GM13977 (cell line): ENCODE results near the gene AKAP13.
"Not testable (repeated sequence)": the region's sequence is repeated elsewhere in the genome, so short reads cannot be mapped to it uniquely, and the experiment has no call there.

Experiments used
- DNase-seq: peaks from one replicate; pipeline ENCODE4 v3.0.0; 2012; ENCODE audit warnings: low spot score
- CTCF ChIP-seq: IDR thresholded peaks from 2 replicates; pipeline ENCODE4 v1.5.1; 2012; ENCODE audit warnings: mild to moderate bottlenecking, control low read depth; ENCODE audit not compliant: insufficient read depth; ENCODE audit errors: extremely low read depth, missing control alignments
- in situ Hi-C: fragments of 300-500 bp; cut with MboI; formaldehyde crosslinking; loops from one replicate; pipeline ENCODE4 v1.12.0; 2022; ENCODE audit warnings: low sequenced_read_pairs, low pct_unique_long_range_greater_than_20kb, mixed read lengths, inconsistent platforms; ENCODE audit not compliant: unreplicated experiment

The AKAP13 gene

GRCh38 chr15:85657132-85657531 is 276.7 kb downstream of the AKAP13 start:
- no peak for TF ChIP-seq CTCF
- no peak for DNase-seq
- in situ Hi-C loops = no loop called here

- in situ Hi-C loops = no loop called here
These were observed 278.4 kb downstream of the AKAP13 start for GRCh38 chr15:85658816-85659215.

GRCh38 chr15:85661859-85662258 is 281.5 kb downstream of the AKAP13 start:
- no peak for TF ChIP-seq CTCF
- no peak for DNase-seq

More at GRCh38 chr15:85658816-85659215, 278.4 kb downstream of the AKAP13 start:
- no peak for DNase-seq
- no peak for TF ChIP-seq CTCF

GRCh38 chr15:85665677-85666076 is 285.3 kb downstream of the AKAP13 start:
- in situ Hi-C loops, DNase-seq: not testable (repeated sequence)

More at GRCh38 chr15:85661859-85662258, 281.5 kb downstream of the AKAP13 start:
- in situ Hi-C loops = no loop called here

- in situ Hi-C loops = no loop called here
- TF ChIP-seq CTCF = no peak
- DNase-seq = peak; percentile 74
These were observed 287.4 kb downstream of the AKAP13 start for GRCh38 chr15:85667491-85668424.

GRCh38 chr15:85671156-85671555 is 290.8 kb downstream of the AKAP13 start:
- DNase-seq = no peak
- TF ChIP-seq CTCF = no peak
- in situ Hi-C loops = no loop called here

GRCh38 chr15:85672332-85673084 is 292.1 kb downstream of the AKAP13 start:
- in situ Hi-C loops = no loop called here
- DNase-seq = no peak
- no peak for TF ChIP-seq CTCF
